Measurements from ENCODE around the gene CD300E. TPM values are rescaled to one million over a fixed set of nuclear protein-coding genes. Genes with fewer than 3 reads are reported as not detected.

The CD300E gene
- total and polyA plus RNA-seq, 2 donors (not counting 3 experiments of a cell fraction or from before 2014, with no cell fraction given) = not detected

- CTCF ChIA-PET = no interaction called here
- Histone ChIP-seq H3K4me1 (ENCODE audit: control insufficient read depth, extremely low read depth, insufficient read depth, low read length) (no peaks in the 10 kb centered on the region), H4K20me1 (replicated peaks; ENCODE audit: control insufficient read depth, extremely low read depth, insufficient read depth, low read length) (no peaks in the 10 kb centered on the region), H3K27ac (ENCODE audit: insufficient read depth, low read depth, low read length) (no peak overlapping the region), H2AFZ (ENCODE audit: low read depth, low read length) (no peak overlapping the region), H3K4me2 (ENCODE audit: insufficient read depth, low read length) (no peak overlapping the region), H3K9ac (replicated peaks; ENCODE audit: extremely low read depth, insufficient read depth, low read length) (no peak overlapping the region), H3K36me3 (ENCODE audit: control insufficient read depth in 2 of 2, extremely low read depth in 1 of 2, insufficient read depth in 2 of 2, low read length in 2 of 2) (no peaks in the 10 kb centered on the region), H3K27me3 (ENCODE audit: control insufficient read depth in 2 of 2, insufficient read depth in 2 of 2, low read length in 2 of 2) (no peaks in the 10 kb centered on the region), H3K9me1 (replicated peaks; ENCODE audit: control insufficient read depth, extremely low read depth, insufficient read depth, low read length) (no peaks in the 10 kb centered on the region), H3K4me3 (replicated peaks in 1 of 3; ENCODE audit: insufficient read depth in 1 of 3, low read depth in 1 of 3, low read length in 3 of 3) (no peak overlapping the region), H3K79me2 (ENCODE audit: control insufficient read depth, insufficient read depth, low read length) (no peaks in the 10 kb centered on the region), H3K9me3 (replicated peaks; ENCODE audit: control insufficient read depth, insufficient read depth, low read length) (no peaks in the 10 kb centered on the region)
- POLR2A ChIA-PET = no interaction called here
- DNase-seq (ENCODE audit: low read depth, low spot score) (no peak), FAIRE-seq (no peak)
- dilution Hi-C loops (cut with MboI; ENCODE audit: extremely low pct_ligation_motif_present, low sequenced_read_pairs) = no loop called here
- TF ChIP-seq CTCF (IDR thresholded peaks at IDR 0.05; ENCODE audit: extremely low read depth in 1 of 2, insufficient read depth in 1 of 2, low read depth in 1 of 2, low read length in 2 of 2) = no peak
- no TSS peak for BruUV-seq (replicated peaks)
- intact Hi-C loops (cut with micrococcal nuclease) = no loop called here
Observed at GRCh38 chr17:74605361-74605760, 18.2 kb downstream of the CD300E start.

DNA sequence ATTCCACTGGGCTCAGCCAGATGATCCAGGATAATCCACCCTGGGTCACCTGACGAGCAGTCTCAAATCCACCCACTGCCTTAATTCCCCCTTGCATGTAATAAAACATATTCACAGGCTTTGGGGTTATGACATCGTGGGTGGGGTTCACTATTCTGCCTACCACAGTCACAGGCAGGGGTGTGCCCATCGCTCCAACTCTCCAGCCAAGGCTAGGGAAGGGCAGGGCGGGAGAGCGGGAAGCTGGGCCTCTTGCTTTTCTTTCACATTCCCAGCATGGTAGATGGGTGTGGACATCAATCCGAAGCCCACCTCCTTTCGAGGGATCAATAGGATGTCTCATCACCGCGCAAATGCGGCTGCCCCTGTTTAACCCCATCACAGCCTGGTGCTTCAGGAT lies 18.8 kb downstream of the CD300E start:
- dilution Hi-C loops (cut with MboI; ENCODE audit: extremely low pct_ligation_motif_present, low sequenced_read_pairs) (no loop called here), intact Hi-C loops (cut with micrococcal nuclease) (no loop called here)
- ChIA-PET POLR2A (no interaction called here), CTCF (interaction anchor here (1.0 to 1.1 kb wide), 2 partner anchors 237 to 1174 kb away, joined by 3 read pairs; no protein-coding TSS in a partner anchor)
- no peak overlapping the region for H3K9ac ChIP-seq (replicated peaks; ENCODE audit: extremely low read depth, insufficient read depth, low read length)
- H3K27me3 ChIP-seq (ENCODE audit: control insufficient read depth in 2 of 2, insufficient read depth in 2 of 2, low read length in 2 of 2) = no peaks in the 10 kb centered on the region
- no peak for FAIRE-seq
- no peaks in the 10 kb centered on the region for H3K4me1 ChIP-seq (ENCODE audit: control insufficient read depth, extremely low read depth, insufficient read depth, low read length)
- H3K4me2 ChIP-seq (ENCODE audit: insufficient read depth, low read length) = no peak overlapping the region
- no peaks in the 10 kb centered on the region for H3K79me2 ChIP-seq (ENCODE audit: control insufficient read depth, insufficient read depth, low read length)
- no peak for DNase-seq (ENCODE audit: low read depth, low spot score)
- H3K9me1 ChIP-seq (replicated peaks; ENCODE audit: control insufficient read depth, extremely low read depth, insufficient read depth, low read length) = no peaks in the 10 kb centered on the region
- H3K9me3 ChIP-seq (replicated peaks; ENCODE audit: control insufficient read depth, insufficient read depth, low read length) = no peaks in the 10 kb centered on the region
- no peak overlapping the region for H3K27ac ChIP-seq (ENCODE audit: insufficient read depth, low read depth, low read length)
- no peak for TF ChIP-seq POLR2A (IDR thresholded peaks at IDR 0.05; ENCODE audit: low read depth, low read length)
- TF ChIP-seq MYC (IDR thresholded peaks at IDR 0.05; ENCODE audit: low read depth, low read length) = no peak
- no peak for TF ChIP-seq GATA2 (IDR thresholded peaks at IDR 0.05; ENCODE audit: insufficient read depth, insufficient read length, low read depth, low read length)
- TF ChIP-seq JUN (IDR thresholded peaks at IDR 0.05; ENCODE audit: borderline replicate concordance, insufficient read depth, insufficient read length, low read depth) = no peak
- TF ChIP-seq FOS (IDR thresholded peaks at IDR 0.05; ENCODE audit: borderline replicate concordance, insufficient read depth, low read length) = no peak
- TF ChIP-seq EZH2 (IDR thresholded peaks at IDR 0.05; ENCODE audit: borderline replicate concordance, low read depth, low read length, severe bottlenecking) = no peak
- TF ChIP-seq CTCF (IDR thresholded peaks at IDR 0.05; ENCODE audit: extremely low read depth in 1 of 2, insufficient read depth in 1 of 2, low read depth in 1 of 2, low read length in 2 of 2) = no peak
- no peak for TF ChIP-seq POLR2AphosphoS5 (IDR thresholded peaks at IDR 0.05; ENCODE audit: insufficient read depth, low read depth, low read length)
- TF ChIP-seq, protein P1, sequence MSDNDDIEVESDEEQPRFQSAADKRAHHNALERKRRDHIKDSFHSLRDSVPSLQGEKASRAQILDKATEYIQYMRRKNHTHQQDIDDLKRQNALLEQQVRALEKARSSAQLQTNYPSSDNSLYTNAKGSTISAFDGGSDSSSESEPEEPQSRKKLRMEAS (IDR thresholded peaks at IDR 0.05; ENCODE audit: insufficient read depth, insufficient read length) = no peak
- no peaks in the 10 kb centered on the region for H4K20me1 ChIP-seq (replicated peaks; ENCODE audit: control insufficient read depth, extremely low read depth, insufficient read depth, low read length)
- H2AFZ ChIP-seq (ENCODE audit: low read depth, low read length) = no peak overlapping the region
- no peak overlapping the region for H3K4me3 ChIP-seq (replicated peaks in 1 of 3; ENCODE audit: insufficient read depth in 1 of 3, low read depth in 1 of 3, low read length in 3 of 3)
- H3K36me3 ChIP-seq (ENCODE audit: control insufficient read depth in 2 of 2, extremely low read depth in 1 of 2, insufficient read depth in 2 of 2, low read length in 2 of 2) = no peaks in the 10 kb centered on the region
- no TSS peak for BruUV-seq (replicated peaks)

Measured in endothelial cell of umbilical vein (primary cell).